GM18867 (cell line): ENCODE data around the gene UBC.
A peak's percentile ranks its signal among the peaks of the same experiment; 100 is the strongest.
"Not testable (repeated sequence)": the region's sequence is repeated elsewhere in the genome, so short reads cannot be mapped to it uniquely, and the experiment has no call there.

ENCODE experiments used
- ATAC-seq: cut with Tn5 transposase; IDR thresholded peaks from one replicate; pipeline ENCODE4 v1.9.1; 2021; ENCODE audit warnings: mild to moderate bottlenecking, moderate library complexity; ENCODE audit not compliant: unreplicated experiment

UBC gene

GRCh38 chr12:124888260-124888659 lies 26.2 kb downstream of the UBC start:
- no peak for ATAC-seq

GRCh38 chr12:124887766-124888165 lies 26.7 kb downstream of the UBC start:
- not testable (repeated sequence) for ATAC-seq

GRCh38 chr12:124884587-124885438 lies 29.6 kb downstream of the UBC start:
- ATAC-seq, result peak; percentile 77

- ATAC-seq, result no peak
Observed at GRCh38 chr12:124883263-124884130, 31.0 kb downstream of the UBC start.

- no peak for ATAC-seq
Observed at GRCh38 chr12:124881123-124881522, 33.3 kb downstream of the UBC start.

GRCh38 chr12:124880335-124880734 lies 34.1 kb downstream of the UBC start:
- ATAC-seq, result not testable (repeated sequence)

- no peak for ATAC-seq
Observed at GRCh38 chr12:124878795-124879516, 35.5 kb downstream of the UBC start.

- no peak for ATAC-seq
Observed at GRCh38 chr12:124877423-124877822, 37.0 kb downstream of the UBC start.

GRCh38 chr12:124876171-124876570 lies 38.3 kb downstream of the UBC start:
- ATAC-seq, result no peak

GRCh38 chr12:124875803-124876132 lies 38.7 kb downstream of the UBC start:
- ATAC-seq, result no peak

GRCh38 chr12:124874988-124875802 lies 39.3 kb downstream of the UBC start:
- no peak for ATAC-seq

- no peak for ATAC-seq
Observed at GRCh38 chr12:124874188-124874587, 40.3 kb downstream of the UBC start.

GRCh38 chr12:124872068-124872719 lies 42.3 kb downstream of the UBC start:
- no peak for ATAC-seq

- ATAC-seq, result no peak
Observed at GRCh38 chr12:124871297-124871696, 43.2 kb downstream of the UBC start.

- no peak for ATAC-seq
Observed at GRCh38 chr12:124870515-124870914, 43.9 kb downstream of the UBC start.

- ATAC-seq, result no peak
Observed at GRCh38 chr12:124869059-124869665, 45.3 kb downstream of the UBC start.

GRCh38 chr12:124868252-124869058 lies 46.0 kb downstream of the UBC start:
- no peak for ATAC-seq

- ATAC-seq, result no peak
Observed at GRCh38 chr12:124867401-124867930, 47.0 kb downstream of the UBC start.
